KOPT-K1 (cell line): ENCODE measurements around the gene ALAS1.
A peak's percentile ranks its signal among the peaks of the same experiment; 100 is the strongest.

Experiments
- H3K27ac ChIP-seq: fragments of 200-600 bp; sonication (generic); 2 replicates; pipeline ENCODE4 v1.5.1; 2016; ENCODE audit warnings: antibody characterized with exemption, mild to moderate bottlenecking, low read depth, low read length; ENCODE audit not compliant: poor library complexity, severe bottlenecking
- H3K36me3 ChIP-seq: fragments of 200-600 bp; sonication (generic); 2 replicates; pipeline ENCODE4 v1.5.1; 2017; ENCODE audit warnings: antibody characterized with exemption, mild to moderate bottlenecking, low read length, moderate library complexity; ENCODE audit not compliant: insufficient read depth
- H3K9me3 ChIP-seq: fragments of 200-600 bp; sonication (generic); 2 replicates; pipeline ENCODE4 v1.5.1; 2017; ENCODE audit warnings: antibody characterized with exemption, low read length, mild to moderate bottlenecking; ENCODE audit not compliant: insufficient read depth, poor library complexity, severe bottlenecking

The ALAS1 gene

GRCh38 chr3:52238761-52239701 lies 41.1 kb downstream of the ALAS1 start, which contains the start of gene TWF2:
TSS of gene TWF2 (minus strand) at chr3:52239158. CDS start at chr3:52239016, 142 bp downstream.
- H3K36me3 ChIP-seq = peaks cover 18% of the 10 kb centered on the region
- H3K27ac ChIP-seq = peak within 1 kb of the TSS; percentile 93
- no peaks in the 10 kb centered on the region for H3K9me3 ChIP-seq

- Histone ChIP-seq H3K36me3 (peaks cover 6% of the 10 kb centered on the region), H3K9me3 (no peaks in the 10 kb centered on the region), H3K27ac (peak overlapping the region; percentile 93)
Measured at GRCh38 chr3:52240059-52240885, 42.3 kb downstream of the ALAS1 start.

GRCh38 chr3:52240886-52241370 lies 43.0 kb downstream of the ALAS1 start:
- no peaks in the 10 kb centered on the region for H3K36me3 ChIP-seq
- H3K9me3 ChIP-seq = no peaks in the 10 kb centered on the region
- H3K27ac ChIP-seq = peak overlapping the region; percentile 93

- no peaks in the 10 kb centered on the region for H3K9me3 ChIP-seq
Measured at GRCh38 chr3:52242039-52242438, 44.1 kb downstream of the ALAS1 start.

GRCh38 chr3:52243791-52244628 lies 46.0 kb downstream of the ALAS1 start:
- H3K36me3 ChIP-seq = peaks cover 13% of the 10 kb centered on the region

More at GRCh38 chr3:52242039-52242438, 44.1 kb downstream of the ALAS1 start:
- Histone ChIP-seq H3K36me3 (no peaks in the 10 kb centered on the region), H3K27ac (no peak overlapping the region)

GRCh38 chr3:52245322-52246263 lies 47.6 kb downstream of the ALAS1 start, which contains the start of gene PPM1M:
TSS of gene PPM1M (plus strand) at chr3:52245759. CDS start at chr3:52245825, 66 bp downstream.
- Histone ChIP-seq H3K9me3 (no peaks in the 10 kb centered on the region), H3K36me3 (peaks cover 29% of the 10 kb centered on the region), H3K27ac (peak within 1 kb of the TSS; percentile 54)

More at GRCh38 chr3:52243791-52244628, 46.0 kb downstream of the ALAS1 start:
- Histone ChIP-seq H3K27ac (no peak overlapping the region), H3K9me3 (no peaks in the 10 kb centered on the region)

- Histone ChIP-seq H3K9me3 (no peaks in the 10 kb centered on the region), H3K36me3 (peaks cover 36% of the 10 kb centered on the region), H3K27ac (peak overlapping the region; percentile 54)
Measured at GRCh38 chr3:52246264-52246620, 48.3 kb downstream of the ALAS1 start.

- no peaks in the 10 kb centered on the region for H3K9me3 ChIP-seq
- peaks cover 42% of the 10 kb centered on the region for H3K36me3 ChIP-seq
- no peak overlapping the region for H3K27ac ChIP-seq
Measured at GRCh38 chr3:52246728-52247408, 48.9 kb downstream of the ALAS1 start.

GRCh38 chr3:52247409-52248164 lies 49.6 kb downstream of the ALAS1 start:
- Histone ChIP-seq H3K36me3 (peaks cover 49% of the 10 kb centered on the region), H3K9me3 (no peaks in the 10 kb centered on the region), H3K27ac (no peak overlapping the region)

- Histone ChIP-seq H3K9me3 (no peaks in the 10 kb centered on the region), H3K36me3 (peaks cover 54% of the 10 kb centered on the region), H3K27ac (no peak overlapping the region)
Measured at GRCh38 chr3:52248165-52248541, 50.2 kb downstream of the ALAS1 start.

GRCh38 chr3:52248816-52249547 lies 51.0 kb downstream of the ALAS1 start:
- peaks cover 57% of the 10 kb centered on the region for H3K36me3 ChIP-seq
- no peaks in the 10 kb centered on the region for H3K9me3 ChIP-seq
- no peak overlapping the region for H3K27ac ChIP-seq

- no peaks in the 10 kb centered on the region for H3K9me3 ChIP-seq
- peaks cover 64% of the 10 kb centered on the region for H3K36me3 ChIP-seq
- H3K27ac ChIP-seq = no peak overlapping the region
Measured at GRCh38 chr3:52249683-52250082, 51.7 kb downstream of the ALAS1 start.
